Embryonic facial prominence (tissue), 1 donor: ENCODE results near the gene JAZF1.
"Not testable (repeated sequence)": the region's sequence is repeated elsewhere in the genome, so short reads cannot be mapped to it uniquely, and the experiment has no call there.

Experiments used
- DNase-seq: peaks from one replicate; pipeline ENCODE4 v3.0.0-alpha.2; 2016; ENCODE audit errors: extremely low spot score

JAZF1 gene

GRCh38 chr7:27873981-27874957 lies 306.3 kb downstream of the JAZF1 start:
- DNase-seq = no peak

- peak; percentile 27 for DNase-seq
These were observed 308.0 kb downstream of the JAZF1 start for GRCh38 chr7:27872356-27873275.

- no peak for DNase-seq
These were observed 308.7 kb downstream of the JAZF1 start for GRCh38 chr7:27871866-27872265.

GRCh38 chr7:27871086-27871485 lies 309.5 kb downstream of the JAZF1 start:
- DNase-seq = no peak

GRCh38 chr7:27870595-27870994 lies 310.0 kb downstream of the JAZF1 start:
- no peak for DNase-seq

- no peak for DNase-seq
These were observed 311.5 kb downstream of the JAZF1 start for GRCh38 chr7:27869056-27869455.

GRCh38 chr7:27868131-27868550 lies 312.5 kb downstream of the JAZF1 start:
- DNase-seq = no peak

GRCh38 chr7:27866828-27867672 lies 313.5 kb downstream of the JAZF1 start:
- no peak for DNase-seq

- DNase-seq = no peak
These were observed 314.3 kb downstream of the JAZF1 start for GRCh38 chr7:27866256-27866655.

GRCh38 chr7:27863880-27864279 lies 316.7 kb downstream of the JAZF1 start:
- no peak for DNase-seq

- DNase-seq = no peak
These were observed 318.8 kb downstream of the JAZF1 start for GRCh38 chr7:27861747-27862146.

GRCh38 chr7:27860800-27861199 lies 319.8 kb downstream of the JAZF1 start:
- no peak for DNase-seq

- DNase-seq = not testable (repeated sequence)
These were observed 323.7 kb downstream of the JAZF1 start for GRCh38 chr7:27856703-27857485.

- DNase-seq = no peak
These were observed 330.1 kb downstream of the JAZF1 start for GRCh38 chr7:27850531-27850930.

- no peak for DNase-seq
These were observed 334.2 kb downstream of the JAZF1 start for GRCh38 chr7:27846388-27846787.

GRCh38 chr7:27843584-27844305 lies 336.9 kb downstream of the JAZF1 start:
- DNase-seq = no peak

GRCh38 chr7:27842851-27843250 lies 337.7 kb downstream of the JAZF1 start:
- DNase-seq = no peak

- DNase-seq = peak; percentile 14
These were observed 338.4 kb downstream of the JAZF1 start for GRCh38 chr7:27842094-27842692.

GRCh38 chr7:27840760-27841364 lies 339.7 kb downstream of the JAZF1 start:
- DNase-seq = no peak
